ENCODE data around the gene ITPKC. TPM values are rescaled to one million over a fixed set of nuclear protein-coding genes. Genes with fewer than 3 reads are reported as not detected.
A peak's percentile ranks its signal among the peaks of the same experiment; 100 is the strongest.

ITPKC gene
- total and polyA plus RNA-seq, 2 of the 13 experiments (the other 11 are each of a cell fraction or from before 2014, with no cell fraction given) = 6.9 to 11.2 TPM

GRCh38 chr19:40717325-40717879 lies 490 bp downstream of the ITPKC start (continued):
- no peak for TF ChIP-seq ZNF639 (CRISPR knock-in tag; conservative IDR thresholded peaks at IDR 0.05)
- TF ChIP-seq SRSF9 (IDR thresholded peaks at IDR 0.05; ENCODE audit: borderline replicate concordance, insufficient read depth, low read depth, low read length, poor library complexity, severe bottlenecking) = no peak
- peak; percentile 24; the same call in 1 of the 2 replicates for TF ChIP-seq ZNF563 (CRISPR knock-in tag; IDR thresholded peaks at IDR 0.05)
- no peak for TF ChIP-seq GRHL1 (CRISPR knock-in tag; conservative IDR thresholded peaks at IDR 0.05)
- TF ChIP-seq ZNF577 (CRISPR knock-in tag; IDR thresholded peaks at IDR 0.05; ENCODE audit: borderline replicate concordance, low read depth) = no peak
- TF ChIP-seq HDAC1 (CRISPR knock-in tag; IDR thresholded peaks at IDR 0.05) = 0 out of 2 replicates have a peak, but pooled peaks have one; percentile 12
- no peak for TF ChIP-seq AFF4 (CRISPR knock-in tag; IDR thresholded peaks at IDR 0.05)
- TF ChIP-seq DR1 (CRISPR knock-in tag; IDR thresholded peaks at IDR 0.05) = 0 out of 2 replicates have a peak, but pooled peaks have one; percentile 42
- no peak for TF ChIP-seq ZNF136 (CRISPR knock-in tag; IDR thresholded peaks at IDR 0.05; ENCODE audit: low read depth)
- TF ChIP-seq KAT8 (CRISPR knock-in tag; IDR thresholded peaks at IDR 0.05) = no peak
- no peak for TF ChIP-seq ZBTB43 (CRISPR knock-in tag; conservative IDR thresholded peaks at IDR 0.05)
- 0 out of 2 replicates have a peak, but pooled peaks have one; percentile 6 for TF ChIP-seq ZBTB3 (CRISPR knock-in tag; IDR thresholded peaks at IDR 0.05; ENCODE audit: borderline replicate concordance, low read depth)
- no peak for TF ChIP-seq MIER2 (CRISPR knock-in tag; IDR thresholded peaks at IDR 0.05)
- no peak for TF ChIP-seq TAF15 (IDR thresholded peaks at IDR 0.05; ENCODE audit: low read depth, low read length, poor library complexity, severe bottlenecking)
- 0 out of 2 replicates have a peak, but pooled peaks have one; percentile 30 for TF ChIP-seq ZHX1 (CRISPR knock-in tag; IDR thresholded peaks at IDR 0.05; ENCODE audit: low read depth)
- no peak for TF ChIP-seq ZFP41 (CRISPR knock-in tag; IDR thresholded peaks at IDR 0.05; ENCODE audit: borderline replicate concordance)
- no peak for TF ChIP-seq MZF1 (CRISPR knock-in tag; IDR thresholded peaks at IDR 0.05; ENCODE audit: borderline replicate concordance)

Measured in HepG2 (cell line).